Endodermal cell (in vitro differentiated cells): ENCODE measurements around the gene PIP4K2C. TPM values are rescaled to one million over a fixed set of nuclear protein-coding genes. Genes with fewer than 3 reads are reported as not detected.
A peak's percentile ranks its signal among the peaks of the same experiment; 100 is the strongest.

Experiments
- DNase-seq: peaks from one replicate; pipeline ENCODE4 v3.0.0-alpha.2; 2017
- H3K27ac ChIP-seq: 2 replicates; pipeline ENCODE4 v1.5.1; 2013; ENCODE audit warnings: mild to moderate bottlenecking, low read depth, low read length, moderate library complexity
- H3K27me3 ChIP-seq: 2 replicates; pipeline ENCODE4 v1.6.1; 2013; ENCODE audit warnings: mild to moderate bottlenecking, low read length, moderate library complexity; ENCODE audit not compliant: insufficient read depth, control insufficient read depth, poor library complexity, severe bottlenecking
- H3K36me3 ChIP-seq: 2 replicates; pipeline ENCODE4 v1.7.0; 2013; ENCODE audit warnings: mild to moderate bottlenecking, low read length, moderate library complexity; ENCODE audit not compliant: control insufficient read depth, insufficient read depth
- H3K4me1 ChIP-seq: one replicate; pipeline ENCODE4 v1.7.0; 2013; ENCODE audit warnings: low read length; ENCODE audit not compliant: control insufficient read depth, insufficient read depth
- H3K4me3 ChIP-seq: 2 replicates; pipeline ENCODE4 v1.5.1; 2013; ENCODE audit warnings: mild to moderate bottlenecking, low read length, moderate library complexity
- H3K9ac ChIP-seq: 2 replicates; pipeline ENCODE4 v1.6.1; 2013; ENCODE audit warnings: mild to moderate bottlenecking, low read length, moderate library complexity; ENCODE audit not compliant: poor library complexity, severe bottlenecking; ENCODE audit errors: extremely low read depth
- H3K9me3 ChIP-seq: 2 replicates; pipeline ENCODE4 v1.6.1; 2013; ENCODE audit warnings: mild to moderate bottlenecking, low read length, moderate library complexity; ENCODE audit not compliant: control insufficient read depth
- H3K27ac Mint-ChIP-seq: 2 replicates; pipeline ENCODE4 v1.8.0; 2020; ENCODE audit warnings: mixed read lengths
- H3K27me3 Mint-ChIP-seq: 2 replicates; pipeline ENCODE4 v1.8.0; 2021; ENCODE audit warnings: mild to moderate bottlenecking, mixed read lengths; ENCODE audit not compliant: insufficient read depth
- H3K36me3 Mint-ChIP-seq: 2 replicates; pipeline ENCODE4 v1.8.0; 2020; ENCODE audit warnings: low read depth, mixed read lengths
- H3K4me1 Mint-ChIP-seq: 2 replicates; pipeline ENCODE4 v1.8.0; 2020; ENCODE audit warnings: mixed read lengths
- H3K4me3 Mint-ChIP-seq: 2 replicates; pipeline ENCODE4 v1.8.0; 2020; ENCODE audit warnings: mild to moderate bottlenecking, moderate library complexity, mixed read lengths
- H3K9me3 Mint-ChIP-seq: 2 replicates; pipeline ENCODE4 v1.8.0; 2020; ENCODE audit warnings: mild to moderate bottlenecking, mixed read lengths
- WGBS, 2 experiments: methylation state at CpG; one replicate each; pipeline versions ENCODE4 v1.1.5 to v1.1.7; 2013; ENCODE audit warnings: missing lambda C conversion rate in 2 of 2, mixed read lengths in 1 of 2; ENCODE audit not compliant: insufficient coverage in 1 of 2, insufficient read length in 1 of 2; 5-methylcytosine and 5-hydroxymethylcytosine counted together
- total RNA-seq, 2 donors: library from RNA; stranded (reverse); fragmentation: NEBNext Ultra II Directional in 1 of 2; extraction: Animal tissue kit (Norgen Biotek cat#: 25700) in 1 of 2; gene quantifications; 2 replicates in 1 of 2; 3 replicates in 1 of 2; pipeline ENCODE4 v1.2.1, GENCODE V29; 2021
- TF ChIP-seq, protein P1 (sequence below): fragments of 200-600 bp; sonication (generic); conservative IDR thresholded peaks from 2 replicates; pipeline ENCODE4 v1.5.0; 2021; ENCODE audit warnings: antibody characterized with exemption, mild to moderate bottlenecking

The PIP4K2C gene
- total RNA-seq, 2 donors from 2014 or later, result 40.9 to 45.5 TPM

DNA sequence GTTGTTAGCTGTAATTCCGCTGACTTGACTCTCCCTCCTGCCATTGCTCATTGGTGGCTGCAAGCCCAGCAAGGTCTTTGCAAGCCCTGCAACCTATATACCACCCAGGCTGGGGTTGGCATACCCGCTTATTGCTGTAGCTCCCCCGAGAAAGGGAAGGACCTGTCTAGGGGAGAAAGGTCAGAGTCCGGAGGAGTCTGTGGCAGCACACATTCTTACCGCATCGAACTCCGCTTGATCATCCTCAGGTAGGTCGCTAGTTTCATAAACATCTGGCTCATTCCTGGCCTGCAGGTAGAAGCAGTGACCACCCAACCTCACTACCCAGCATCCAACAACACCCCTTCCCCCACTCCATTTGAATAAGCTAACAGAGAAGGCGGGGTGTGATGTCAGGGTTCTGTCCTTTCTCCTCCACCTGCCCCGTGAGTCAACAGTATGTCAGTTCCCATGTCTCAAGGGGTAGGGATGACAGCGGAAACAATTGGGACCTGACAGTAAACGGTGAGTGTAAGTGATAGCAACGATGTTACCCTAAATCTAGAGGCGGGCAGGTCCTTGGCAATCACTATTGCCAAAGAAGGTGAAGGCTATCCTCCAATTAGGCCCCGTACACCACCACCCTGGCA lies 45.1 kb upstream of the PIP4K2C start:
- peaks cover 33% of the 10 kb centered on the region for H3K27me3 Mint-ChIP-seq
- peak overlapping the region; percentile 86 for H3K9ac ChIP-seq
- DNase-seq, result peak; percentile 64
- H3K27ac Mint-ChIP-seq, result peak overlapping the region; percentile 82
- peak overlapping the region; percentile 97 for H3K4me3 Mint-ChIP-seq
- H3K36me3 Mint-ChIP-seq, result peaks cover 12% of the 10 kb centered on the region
- peak overlapping the region; percentile 92 for H3K4me3 ChIP-seq
- 64 to 73% methylated on average over 10 to 15 of the region's 15 CpGs for WGBS, 2 experiments
- H3K36me3 ChIP-seq, result peaks cover 21% of the 10 kb centered on the region
- H3K9me3 ChIP-seq, result no peaks in the 10 kb centered on the region
- peaks cover 17% of the 10 kb centered on the region for H3K4me1 Mint-ChIP-seq
- H3K27ac ChIP-seq, result no peak overlapping the region
- peaks cover 4% of the 10 kb centered on the region for H3K4me1 ChIP-seq
- TF ChIP-seq, protein P1, sequence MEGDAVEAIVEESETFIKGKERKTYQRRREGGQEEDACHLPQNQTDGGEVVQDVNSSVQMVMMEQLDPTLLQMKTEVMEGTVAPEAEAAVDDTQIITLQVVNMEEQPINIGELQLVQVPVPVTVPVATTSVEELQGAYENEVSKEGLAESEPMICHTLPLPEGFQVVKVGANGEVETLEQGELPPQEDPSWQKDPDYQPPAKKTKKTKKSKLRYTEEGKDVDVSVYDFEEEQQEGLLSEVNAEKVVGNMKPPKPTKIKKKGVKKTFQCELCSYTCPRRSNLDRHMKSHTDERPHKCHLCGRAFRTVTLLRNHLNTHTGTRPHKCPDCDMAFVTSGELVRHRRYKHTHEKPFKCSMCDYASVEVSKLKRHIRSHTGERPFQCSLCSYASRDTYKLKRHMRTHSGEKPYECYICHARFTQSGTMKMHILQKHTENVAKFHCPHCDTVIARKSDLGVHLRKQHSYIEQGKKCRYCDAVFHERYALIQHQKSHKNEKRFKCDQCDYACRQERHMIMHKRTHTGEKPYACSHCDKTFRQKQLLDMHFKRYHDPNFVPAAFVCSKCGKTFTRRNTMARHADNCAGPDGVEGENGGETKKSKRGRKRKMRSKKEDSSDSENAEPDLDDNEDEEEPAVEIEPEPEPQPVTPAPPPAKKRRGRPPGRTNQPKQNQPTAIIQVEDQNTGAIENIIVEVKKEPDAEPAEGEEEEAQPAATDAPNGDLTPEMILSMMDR, result no peak
- peaks cover 31% of the 10 kb centered on the region for H3K27me3 ChIP-seq
- no peaks in the 10 kb centered on the region for H3K9me3 Mint-ChIP-seq

DNA sequence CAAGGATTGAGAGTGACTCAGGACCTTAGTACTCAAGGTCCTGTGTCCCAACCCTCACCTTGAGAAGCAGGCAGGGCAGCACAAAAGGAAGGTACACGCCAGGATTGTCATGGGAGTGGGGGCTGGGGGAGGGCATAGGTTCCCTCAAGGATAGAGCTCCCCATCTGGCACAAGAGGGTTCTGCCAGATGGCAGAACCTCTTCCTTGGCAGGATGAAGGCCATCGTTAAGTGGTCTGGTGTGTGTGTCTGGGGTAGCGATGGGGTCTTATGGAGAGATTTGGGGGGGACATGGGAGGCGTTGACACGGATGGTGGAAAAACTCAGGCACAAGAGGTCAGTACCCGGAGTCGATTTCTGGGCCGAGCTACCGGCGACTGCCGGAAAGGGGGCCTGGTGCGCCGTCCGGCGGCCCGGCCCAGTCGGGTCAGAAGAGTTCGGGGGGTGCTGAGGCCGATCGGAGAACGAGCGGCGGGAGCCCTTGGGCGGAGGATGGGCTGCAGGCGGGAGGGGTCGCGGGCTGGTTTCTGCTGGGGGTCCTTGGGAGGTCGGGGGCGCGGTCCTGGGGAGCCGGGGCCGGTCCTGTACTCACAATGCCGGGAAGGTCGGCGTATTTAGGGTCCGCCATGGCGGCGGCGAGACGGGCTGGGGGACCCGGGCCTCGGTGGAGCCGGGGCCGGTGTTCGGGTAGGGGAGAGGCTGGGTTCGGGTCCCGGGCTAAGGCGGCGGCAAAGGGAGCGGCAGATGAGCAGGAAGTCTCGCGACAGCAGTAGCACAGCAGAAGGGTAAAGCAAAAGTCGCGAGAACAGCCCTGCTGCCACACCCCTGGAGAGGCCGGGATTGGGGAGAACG lies 44.3 kb upstream of the PIP4K2C start, which contains the start of gene DCTN2:
TSS of gene DCTN2 (minus strand) at position 755 of the 850 bp plus-strand sequence. CDS start at position 626, 129 bp downstream.
- Histone ChIP-seq H3K4me3 (peak within 1 kb of the TSS; percentile 92), H3K27me3 (peaks cover 32% of the 10 kb centered on the region), H3K4me1 (peaks cover 4% of the 10 kb centered on the region), H3K9ac (peak within 1 kb of the TSS; percentile 86), H3K36me3 (peaks cover 14% of the 10 kb centered on the region), H3K27ac (peak within 1 kb of the TSS; percentile 74), H3K9me3 (no peaks in the 10 kb centered on the region)
- Mint-ChIP-seq H3K36me3 (peaks cover 8% of the 10 kb centered on the region), H3K4me3 (peak within 1 kb of the TSS; percentile 97), H3K4me1 (peaks cover 17% of the 10 kb centered on the region), H3K27ac (peak within 1 kb of the TSS; percentile 82), H3K27me3 (peaks cover 38% of the 10 kb centered on the region), H3K9me3 (no peaks in the 10 kb centered on the region)
- 0% methylated on average over 13 to 56 of the region's 56 CpGs for WGBS, 2 experiments
- TF ChIP-seq, protein P1, result no peak
- DNase-seq, result peak; percentile 99

DNA sequence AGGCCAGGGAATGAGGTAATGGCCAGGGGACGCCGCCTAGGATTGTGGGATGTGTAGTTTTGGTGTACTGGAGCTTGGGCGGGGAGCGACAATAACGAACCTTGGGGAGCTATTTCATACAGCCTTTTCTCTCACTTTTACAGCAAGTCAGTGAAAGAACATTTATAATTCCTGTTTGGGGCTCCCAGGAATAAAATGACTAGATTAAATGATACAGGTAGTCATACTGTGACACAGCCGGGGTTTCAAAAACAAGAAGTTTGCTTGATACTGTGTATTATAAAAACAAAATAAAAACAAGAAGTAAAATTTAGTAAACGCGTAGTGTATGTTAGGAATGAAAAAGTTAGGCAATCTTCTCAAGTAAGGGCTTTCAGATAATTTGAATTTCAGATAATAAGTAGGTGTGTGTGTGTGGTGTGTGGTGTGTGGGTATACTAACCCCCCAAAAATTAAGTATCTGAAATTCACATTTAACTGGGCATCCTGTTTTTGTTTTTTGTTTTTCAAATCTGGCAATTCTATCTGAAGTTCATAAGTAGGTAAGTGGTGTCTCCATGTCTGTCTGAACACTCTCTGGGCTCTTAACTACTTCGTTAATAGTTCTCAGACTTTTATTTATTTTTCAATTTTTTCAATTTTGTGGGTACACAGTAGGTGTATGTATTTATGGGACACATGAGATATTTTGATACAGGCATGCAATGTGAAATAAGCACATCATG lies 43.5 kb upstream of the PIP4K2C start:
- Mint-ChIP-seq H3K36me3 (peaks cover 4% of the 10 kb centered on the region), H3K27me3 (peaks cover 38% of the 10 kb centered on the region), H3K9me3 (no peaks in the 10 kb centered on the region), H3K27ac (no peak overlapping the region), H3K4me1 (peaks cover 18% of the 10 kb centered on the region), H3K4me3 (peak overlapping the region; percentile 97)
- H3K4me3 ChIP-seq, result peak overlapping the region; percentile 92
- WGBS, 2 experiments, result 21 to 39% methylated on average over 3 to 9 of the region's 9 CpGs
- H3K9ac ChIP-seq, result no peak overlapping the region
- no peak for DNase-seq
- no peak overlapping the region for H3K27ac ChIP-seq
- H3K27me3 ChIP-seq, result peaks cover 32% of the 10 kb centered on the region
- no peaks in the 10 kb centered on the region for H3K9me3 ChIP-seq
- TF ChIP-seq, protein P1, result no peak
- H3K4me1 ChIP-seq, result peaks cover 4% of the 10 kb centered on the region
- H3K36me3 ChIP-seq, result peaks cover 12% of the 10 kb centered on the region
